HCT116 (cell line): Measurements from ENCODE around the gene ZNF823. TPM values are rescaled to one million over a fixed set of nuclear protein-coding genes. Genes with fewer than 3 reads are reported as not detected.

Source experiments
- ATAC-seq: fragments of 200-7000 bp; cut with Tn5 transposase; 2 replicates; pipeline ENCODE4 v1.9.1; 2020; ENCODE audit warnings: mild to moderate bottlenecking, moderate library complexity
- BruUV-seq: library from RNA; stranded (reverse); fragments of 400-500 nt; replicated peaks from 2 replicates; lab custom pipeline; 2021; lab: Mats Ljungman, UMichigan
- CTCF ChIA-PET: fragments of 300-600 bp; sonication (Branson Sonifier 250); formaldehyde crosslinking; loops from one replicate; lab custom pipeline; 2021; ENCODE audit warnings: antibody characterized with exemption; lab: Charles Lee
- POLR2A ChIA-PET: fragments of 300-600, 350-600 bp; sonication (Branson Sonifier 250); formaldehyde crosslinking; loops from one replicate; lab custom pipeline; 2021; ENCODE audit warnings: antibody characterized with exemption; lab: Charles Lee
- RAD21 ChIA-PET, 2 experiments: fragments of 300-600 bp; sonication (Branson Sonifier 250); formaldehyde crosslinking; loops; one replicate each; lab custom pipeline; 2023; ENCODE audit warnings: low total read pairs in 2 of 2; ENCODE audit not compliant: uncharacterized antibody in 2 of 2, unreplicated experiment in 2 of 2, low non-redundant PET in 1 of 2; lab: Charles Lee
- DNase-seq: peaks from one replicate; pipeline ENCODE4 v3.0.0-alpha.2; 2010; ENCODE audit warnings: low read depth, low spot score
- H2AFZ ChIP-seq: fragments of 200-600 bp; shearing (Covaris generic), sonication (generic); 2 replicates; pipeline ENCODE4 v1.6.1; 2017; ENCODE audit warnings: low read depth, mixed run types, mixed read lengths, antibody characterized with exemption, low read length; ENCODE audit not compliant: poor library complexity, severe bottlenecking
- H3K27ac ChIP-seq: 2 replicates; pipeline ENCODE4 v1.5.1; 2012; ENCODE audit warnings: low read depth, low read length
- H3K27me3 ChIP-seq: fragments of 200-600 bp; sonication (generic); 2 replicates; pipeline ENCODE4 v1.6.1; 2016; ENCODE audit warnings: mixed run types, low read length, mixed read lengths; ENCODE audit not compliant: insufficient read depth
- H3K36me3 ChIP-seq, 2 experiments: fragments of 200-500 bp in 1 of 2; fragments of 200-600 bp in 1 of 2; sonication (Bioruptor generic) in 1 of 2; sonication (generic) in 1 of 2; 2 replicates each; pipeline versions ENCODE4 v1.5.1 to v1.6.1; 2014 to 2016; ENCODE audit warnings: low read length in 2 of 2, inconsistent platforms in 1 of 2, mixed read lengths in 1 of 2, mixed run types in 1 of 2; ENCODE audit not compliant: insufficient read depth in 2 of 2, control insufficient read depth in 1 of 2
- H3K4me1 ChIP-seq, 2 experiments: fragments of 200-600 bp in 1 of 2; sonication (generic) in 1 of 2; 2 replicates each; pipeline versions ENCODE4 v1.5.1 to v1.6.1; 2012 to 2017; ENCODE audit warnings: low read length in 2 of 2, inconsistent platforms in 1 of 2, mild to moderate bottlenecking in 1 of 2, mixed read lengths in 1 of 2, mixed run types in 1 of 2, moderate library complexity in 1 of 2; ENCODE audit not compliant: insufficient read depth in 2 of 2, control insufficient read depth in 1 of 2
- H3K4me2 ChIP-seq: fragments of 200-600 bp; sonication (generic); 2 replicates; pipeline ENCODE4 v1.6.1; 2017; ENCODE audit warnings: mixed run types, low read length, mixed read lengths
- H3K4me3 ChIP-seq, 2 experiments: fragments of 200-600 bp in 1 of 2; sonication (generic) in 1 of 2; replicated peaks in 1 of 2; 2 replicates each; pipeline ENCODE4 v1.5.1; 2011 to 2016; ENCODE audit warnings: low read length in 2 of 2, control low read depth in 1 of 2, low read depth in 1 of 2, mild to moderate bottlenecking in 1 of 2, mixed read lengths in 1 of 2, mixed run types in 1 of 2
- H3K79me2 ChIP-seq: fragments of 200-600 bp; sonication (generic); 2 replicates; pipeline ENCODE4 v1.6.1; 2017; ENCODE audit warnings: mild to moderate bottlenecking, mixed run types, low read length, moderate library complexity, mixed read lengths; ENCODE audit not compliant: insufficient read depth
- H3K9ac ChIP-seq: fragments of 200-600 bp; sonication (generic); 2 replicates; pipeline ENCODE4 v1.6.1; 2016; ENCODE audit warnings: low read length, mixed read lengths
- H3K9me2 ChIP-seq: fragments of 200-600 bp; sonication (generic), shearing (Covaris generic); 2 replicates; pipeline ENCODE4 v1.6.1; 2017; ENCODE audit warnings: mixed run types, mild to moderate bottlenecking, moderate library complexity; ENCODE audit not compliant: insufficient read depth
- H3K9me3 ChIP-seq, 2 experiments: fragments of 200-500 bp in 1 of 2; fragments of 200-600 bp in 1 of 2; sonication (Bioruptor generic) in 1 of 2; sonication (generic) in 1 of 2; 2 replicates each; pipeline ENCODE4 v1.6.1; 2014 to 2017; ENCODE audit warnings: low read length in 2 of 2, mixed read lengths in 2 of 2, inconsistent platforms in 1 of 2, low read depth in 1 of 2, mild to moderate bottlenecking in 1 of 2, mixed run types in 1 of 2, moderate library complexity in 1 of 2; ENCODE audit not compliant: control insufficient read depth in 1 of 2, insufficient read depth in 1 of 2
- H4K20me1 ChIP-seq: fragments of 200-600 bp; sonication (generic), shearing (Covaris generic); 2 replicates; pipeline ENCODE4 v1.6.1; 2017; ENCODE audit warnings: mixed run types, mild to moderate bottlenecking, moderate library complexity; ENCODE audit not compliant: insufficient read depth
- CEBPB ChIP-seq: IDR thresholded peaks from 2 replicates; pipeline ENCODE4 v1.6.1; 2012; ENCODE audit warnings: low read depth
- CTCF ChIP-seq, 3 experiments: fragments of 200-600 bp in 1 of 3; sonication (generic) in 1 of 3; IDR thresholded peaks in 2 of 3; conservative IDR thresholded peaks in 1 of 3; 2 replicates each; pipeline ENCODE4 v1.5.1; 2012 to 2017; ENCODE audit warnings: low read depth in 2 of 3, low read length in 2 of 3, antibody characterized with exemption in 1 of 3, borderline replicate concordance in 1 of 3, control low read depth in 1 of 3, mild to moderate bottlenecking in 1 of 3, mixed read lengths in 1 of 3, mixed run types in 1 of 3, moderate library complexity in 1 of 3; ENCODE audit not compliant: insufficient read depth in 1 of 3
- EZH2phosphoT487 ChIP-seq: fragments of 200-600 bp; IDR thresholded peaks from 2 replicates; pipeline ENCODE4 v1.6.1; 2018; ENCODE audit warnings: antibody characterized with exemption, borderline replicate concordance
- FOSL1 ChIP-seq: IDR thresholded peaks from 2 replicates; pipeline ENCODE4 v1.6.1; 2012; ENCODE audit warnings: low read depth
- JUND ChIP-seq: IDR thresholded peaks from 2 replicates; pipeline ENCODE4 v1.6.1; 2012
- POLR2A ChIP-seq: IDR thresholded peaks from 2 replicates; pipeline ENCODE4 v1.7.0; 2011; ENCODE audit warnings: borderline replicate concordance; ENCODE audit not compliant: insufficient read depth, insufficient read length; ENCODE audit errors: extremely low read depth
- REST ChIP-seq: IDR thresholded peaks from 2 replicates; pipeline ENCODE4 v1.6.1; 2012; ENCODE audit warnings: low read depth
- SIN3A ChIP-seq: IDR thresholded peaks from 2 replicates; pipeline ENCODE4 v1.6.1; 2012; ENCODE audit warnings: low read depth
- SP1 ChIP-seq: IDR thresholded peaks from 2 replicates; pipeline ENCODE4 v1.6.1; 2012; ENCODE audit warnings: low read depth
- SRF ChIP-seq: IDR thresholded peaks from 2 replicates; pipeline ENCODE4 v1.6.1; 2012; ENCODE audit warnings: low read depth
- YY1 ChIP-seq: IDR thresholded peaks from 2 replicates; pipeline ENCODE4 v1.6.1; 2011; ENCODE audit warnings: low read length, low read depth, moderate library complexity, mild to moderate bottlenecking; ENCODE audit not compliant: insufficient replicate concordance; ENCODE audit errors: extremely low read depth
- ZBTB33 ChIP-seq: IDR thresholded peaks from 2 replicates; pipeline ENCODE4 v1.6.1; 2011; ENCODE audit warnings: mild to moderate bottlenecking, low read length, moderate library complexity; ENCODE audit not compliant: insufficient replicate concordance; ENCODE audit errors: extremely low read depth
- ZNF274 ChIP-seq: fragments of 200-500 bp; sonication (Bioruptor generic); IDR thresholded peaks from 2 replicates; pipeline ENCODE4 v1.6.1; 2014; ENCODE audit warnings: mild to moderate bottlenecking, low read depth, low read length, inconsistent platforms
- intact Hi-C: fragments of 100-400 bp; cut with micrococcal nuclease; formaldehyde crosslinking; loops from 2 replicates; pipeline ENCODE4 v1.10.0; 2022
- total RNA-seq: library from RNA; stranded (reverse); gene quantifications from one replicate; pipeline ENCODE4 v1.2.1, GENCODE V29; 2021; ENCODE audit not compliant: unreplicated experiment

ZNF823 gene
- total RNA-seq, 1 experiment from 2014 or later = 4.7 TPM

GRCh38 chr19:11704626-11705025 lies 34.1 kb downstream of the ZNF823 start:
- CTCF ChIA-PET = no interaction called here
- RAD21 ChIA-PET = no interaction called here
- no TSS peak for BruUV-seq

More at GRCh38 chr19:11704626-11705025, 34.1 kb downstream of the ZNF823 start:
- Histone ChIP-seq H3K9me3 (no peaks in the 10 kb centered on the region), H3K27me3 (no peaks in the 10 kb centered on the region), H3K36me3 (no peaks in the 10 kb centered on the region), H3K4me3 (no peak overlapping the region), H3K9ac (no peak overlapping the region), H3K9me2 (0 out of 2 replicates have a peak, but pooled peaks cover 2% of the 10 kb centered on the region), H4K20me1 (no peaks in the 10 kb centered on the region), H3K4me2 (no peak overlapping the region), H3K4me1 (no peaks in the 10 kb centered on the region), H3K27ac (no peak overlapping the region), H2AFZ (no peak overlapping the region), H3K79me2 (no peaks in the 10 kb centered on the region)
- DNase-seq (no peak), ATAC-seq (no peak)
- POLR2A ChIA-PET = no interaction called here
- TF ChIP-seq EZH2phosphoT487 (no peak), SRF (no peak), REST (no peak), ZNF274 (no peak), POLR2A (no peak), CTCF (IDR thresholded peaks at IDR 0.05 in 2 of 3, conservative IDR thresholded peaks at IDR 0.05 in 1 of 3; ENCODE audit: borderline replicate concordance in 1 of 3, insufficient read depth in 1 of 3, low read depth in 2 of 3, low read length in 2 of 3) (no peak), JUND (no peak), SIN3A (no peak), SP1 (no peak), CEBPB (no peak), FOSL1 (no peak), ZBTB33 (no peak), YY1 (no peak)
- intact Hi-C loops = no loop called here
